HG03097 (cell line): Measurements from ENCODE around the gene KCNB1.

Experiments used
- ATAC-seq: cut with Tn5 transposase; IDR thresholded peaks from one replicate; pipeline ENCODE4 v1.9.1; 2021; ENCODE audit not compliant: unreplicated experiment, low FRiP score

The KCNB1 gene

DNA sequence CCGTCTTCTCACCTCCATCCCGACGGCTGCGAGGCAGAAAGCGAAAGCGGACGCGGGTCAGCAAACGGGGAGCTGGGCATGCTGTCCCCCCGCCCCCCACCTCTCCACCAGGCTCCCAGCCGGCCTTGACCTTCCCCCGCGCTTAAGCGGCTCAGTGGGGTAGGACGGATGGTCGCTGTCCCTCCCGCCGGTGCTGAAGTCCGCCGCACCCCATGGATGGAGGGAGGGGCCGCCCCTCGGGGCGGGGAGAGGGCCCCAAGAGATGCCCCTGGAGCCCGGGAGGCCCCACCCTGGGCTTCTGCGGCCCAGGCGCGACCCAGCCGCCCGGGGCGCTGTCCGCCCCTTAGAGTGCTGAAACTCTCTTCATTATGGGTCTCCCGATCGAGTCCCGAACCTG is at the start of gene KCNB1:
Gene KCNB1, minus strand, starts transcription at position 48 of the 397 bp plus-strand sequence. CDS start 188 bp downstream, outside the sequence.
- no peak for ATAC-seq

DNA sequence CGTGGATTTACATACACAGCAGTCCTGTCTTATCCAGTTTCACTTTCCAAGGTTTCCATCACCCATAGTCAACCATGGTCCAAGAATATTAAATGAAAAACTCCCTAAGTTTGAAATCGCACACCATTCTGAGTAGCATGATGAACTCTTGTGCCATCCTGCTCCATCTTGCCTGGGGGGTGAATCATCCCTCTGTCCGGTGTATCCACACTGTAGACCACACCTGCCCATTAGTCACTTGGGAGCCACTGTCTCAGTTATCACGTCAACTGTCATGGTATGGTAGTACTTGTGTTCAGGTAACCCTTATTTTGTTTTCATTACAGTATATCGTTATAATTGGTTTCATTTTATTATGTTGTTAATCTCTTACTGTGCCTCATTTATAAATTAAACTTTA is 47.0 kb upstream of the KCNB1 start:
- ATAC-seq = no peak

DNA sequence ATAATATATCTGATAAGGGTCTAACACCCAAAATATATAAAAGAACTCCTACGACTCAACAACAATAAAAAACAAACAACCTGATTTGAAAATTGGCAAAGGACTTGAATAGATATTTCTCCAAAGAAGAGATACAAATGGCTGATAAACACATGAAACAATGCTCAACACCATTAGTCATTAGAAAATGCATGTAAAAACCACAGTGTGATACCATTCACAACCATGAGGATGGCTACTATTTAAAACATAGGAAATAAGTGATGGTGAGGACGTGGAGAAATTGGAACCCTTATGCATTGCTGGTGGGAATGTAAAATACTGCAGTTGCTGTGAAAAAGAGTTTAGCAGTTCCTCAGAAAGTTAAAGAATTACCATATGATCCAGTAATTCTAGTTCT is 44.1 kb upstream of the KCNB1 start:
- ATAC-seq = no peak

DNA sequence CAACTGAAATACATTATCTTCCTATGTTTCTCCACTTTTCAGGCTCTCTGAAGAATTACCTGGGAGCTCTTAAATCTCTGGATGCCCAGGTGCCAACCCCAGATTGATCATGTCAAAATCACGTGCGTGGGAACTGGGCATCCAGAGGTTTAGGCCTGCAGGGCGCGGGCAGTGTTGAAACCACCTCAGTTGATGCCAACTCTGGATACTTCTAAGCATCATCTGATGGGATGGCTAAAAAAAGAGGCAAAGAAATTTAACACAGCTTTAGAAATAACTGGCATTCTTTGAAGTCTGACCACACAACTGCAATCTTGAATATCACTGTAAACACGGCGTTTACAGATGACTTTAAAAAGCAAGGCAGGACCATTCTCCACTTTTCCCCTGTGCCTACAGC is 43.6 kb upstream of the KCNB1 start:
- no peak for ATAC-seq

DNA sequence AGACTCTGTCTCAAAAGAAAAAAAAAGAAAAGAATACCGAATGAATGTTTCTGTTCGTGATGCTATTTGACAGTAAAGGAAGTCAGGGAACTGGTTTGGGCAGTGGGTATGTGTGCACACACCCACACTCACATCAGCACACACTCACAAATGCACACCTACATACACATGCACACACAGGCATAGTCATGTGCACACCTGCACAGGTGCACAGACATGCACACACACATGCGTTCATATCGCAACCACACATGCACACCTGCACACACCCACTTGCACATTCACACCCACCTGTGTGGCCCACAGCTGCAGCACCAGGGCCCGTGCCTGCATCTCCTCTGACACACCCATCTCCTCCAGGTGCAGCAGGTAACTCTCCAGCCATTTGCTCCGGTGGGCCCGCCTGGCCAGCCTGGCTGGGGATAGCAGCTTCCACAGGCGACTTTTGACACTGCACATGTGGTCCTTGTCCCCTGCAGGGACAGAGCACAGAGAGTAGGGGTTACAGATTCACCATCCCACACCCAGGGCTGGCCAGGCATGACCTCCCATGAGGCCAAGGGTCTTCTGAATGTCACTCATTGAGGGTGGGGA is 41.4 kb upstream of the KCNB1 start:
- no peak for ATAC-seq

DNA sequence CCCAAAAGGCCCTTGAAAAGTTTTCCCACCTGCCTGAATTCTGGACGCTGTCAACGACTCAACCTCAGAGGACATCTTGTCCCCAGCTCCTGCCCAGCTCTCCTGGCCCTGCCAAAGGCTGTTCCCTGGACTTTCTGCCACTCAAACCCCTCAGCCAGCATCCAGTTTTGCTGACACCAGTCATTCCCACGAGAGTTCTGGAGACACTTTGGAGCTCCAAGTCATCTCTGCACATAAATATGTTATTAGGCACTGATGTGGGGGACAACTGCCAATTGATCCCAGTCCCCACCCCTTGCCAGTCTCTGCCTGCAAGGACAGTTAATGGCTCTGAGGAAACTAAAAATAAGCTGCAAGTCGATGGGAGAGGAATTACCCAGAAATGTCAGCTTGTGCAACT is 38.9 kb upstream of the KCNB1 start:
- ATAC-seq = no peak

DNA sequence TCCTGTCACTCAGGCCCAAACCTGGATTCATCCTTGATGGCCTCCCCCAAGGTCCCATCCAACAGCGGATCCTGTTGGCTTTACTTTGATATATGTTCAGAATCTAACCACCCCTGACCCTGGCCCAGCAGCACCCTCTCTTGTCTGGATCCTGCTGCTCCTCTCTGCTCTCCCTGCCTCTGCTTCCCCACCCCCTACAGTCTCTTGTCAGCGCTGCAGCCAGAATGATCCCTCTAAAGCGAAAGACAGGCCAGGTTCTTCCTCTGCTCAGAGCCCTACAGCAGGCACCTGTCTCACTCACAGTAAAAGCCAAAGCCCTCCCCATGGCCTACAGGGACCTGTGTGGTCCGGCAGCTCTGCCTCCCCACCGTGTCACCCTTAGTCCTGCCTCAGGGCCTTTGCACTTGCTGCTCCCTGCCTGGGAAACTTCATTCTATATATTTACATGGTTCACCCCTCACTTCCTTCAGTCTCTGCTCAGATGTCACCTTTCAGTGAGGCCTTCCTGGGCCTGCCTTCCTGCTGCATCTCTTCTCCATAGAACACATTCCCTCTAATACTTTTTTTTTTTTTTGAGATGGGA is 37.4 kb upstream of the KCNB1 start:
- ATAC-seq = no peak

DNA sequence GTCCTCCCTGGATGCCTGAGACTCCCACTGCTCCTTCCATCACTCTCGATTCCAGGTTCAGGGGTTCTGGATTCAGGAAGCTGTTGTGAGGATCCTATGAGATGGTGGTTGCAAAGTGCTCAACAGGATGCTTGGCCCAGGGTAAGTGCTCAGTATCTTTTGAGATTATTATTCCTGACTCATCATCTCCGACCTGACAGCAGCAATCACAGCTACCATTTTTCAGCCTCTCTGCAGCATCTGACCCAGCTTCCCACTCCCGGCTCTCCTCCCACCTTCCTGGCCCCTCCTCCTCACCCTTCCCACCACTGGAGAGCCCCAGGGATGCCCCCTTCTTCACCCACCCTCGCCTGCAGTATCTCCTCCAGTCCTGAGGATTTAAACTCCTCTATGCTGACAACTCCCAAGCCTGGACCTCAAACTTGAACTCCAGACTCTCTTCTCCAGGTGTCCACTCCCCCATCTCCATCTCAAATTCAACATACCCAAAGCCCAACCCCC is 36.8 kb upstream of the KCNB1 start:
- ATAC-seq = no peak

DNA sequence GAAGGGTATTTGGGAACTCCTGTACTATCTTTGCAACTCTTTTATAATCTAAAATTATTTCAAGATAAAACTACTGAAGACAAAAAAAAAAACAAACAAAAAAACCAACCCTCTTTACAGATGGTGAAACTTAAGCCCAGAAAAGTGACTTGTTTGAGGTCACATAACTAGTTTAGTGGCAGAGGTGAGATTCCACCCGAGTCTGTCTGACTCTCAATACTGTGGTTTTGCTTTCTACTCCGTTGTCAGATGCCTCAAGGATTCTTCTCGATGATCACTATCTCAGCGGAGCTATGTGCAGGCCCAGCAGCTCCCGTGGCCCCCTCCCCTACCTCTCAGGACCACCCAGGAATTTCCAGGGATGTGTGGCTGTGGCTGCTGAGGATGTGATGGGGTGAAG is 36.1 kb upstream of the KCNB1 start:
- ATAC-seq = no peak

DNA sequence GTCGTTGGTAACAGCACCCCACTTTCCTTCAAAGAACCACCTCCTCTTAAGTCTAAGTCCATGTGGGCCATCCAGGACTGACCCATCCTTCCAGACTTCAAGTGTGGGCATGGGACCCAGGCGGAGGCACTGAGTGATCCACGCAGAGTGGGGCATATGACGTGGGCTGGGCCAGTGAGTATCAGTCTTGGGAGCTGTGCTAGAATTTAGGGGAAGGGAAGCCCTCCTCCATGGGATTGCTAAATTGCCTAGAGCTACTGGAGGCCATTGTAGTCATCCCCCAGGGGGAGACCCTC is 35.3 kb upstream of the KCNB1 start:
- ATAC-seq = no peak

DNA sequence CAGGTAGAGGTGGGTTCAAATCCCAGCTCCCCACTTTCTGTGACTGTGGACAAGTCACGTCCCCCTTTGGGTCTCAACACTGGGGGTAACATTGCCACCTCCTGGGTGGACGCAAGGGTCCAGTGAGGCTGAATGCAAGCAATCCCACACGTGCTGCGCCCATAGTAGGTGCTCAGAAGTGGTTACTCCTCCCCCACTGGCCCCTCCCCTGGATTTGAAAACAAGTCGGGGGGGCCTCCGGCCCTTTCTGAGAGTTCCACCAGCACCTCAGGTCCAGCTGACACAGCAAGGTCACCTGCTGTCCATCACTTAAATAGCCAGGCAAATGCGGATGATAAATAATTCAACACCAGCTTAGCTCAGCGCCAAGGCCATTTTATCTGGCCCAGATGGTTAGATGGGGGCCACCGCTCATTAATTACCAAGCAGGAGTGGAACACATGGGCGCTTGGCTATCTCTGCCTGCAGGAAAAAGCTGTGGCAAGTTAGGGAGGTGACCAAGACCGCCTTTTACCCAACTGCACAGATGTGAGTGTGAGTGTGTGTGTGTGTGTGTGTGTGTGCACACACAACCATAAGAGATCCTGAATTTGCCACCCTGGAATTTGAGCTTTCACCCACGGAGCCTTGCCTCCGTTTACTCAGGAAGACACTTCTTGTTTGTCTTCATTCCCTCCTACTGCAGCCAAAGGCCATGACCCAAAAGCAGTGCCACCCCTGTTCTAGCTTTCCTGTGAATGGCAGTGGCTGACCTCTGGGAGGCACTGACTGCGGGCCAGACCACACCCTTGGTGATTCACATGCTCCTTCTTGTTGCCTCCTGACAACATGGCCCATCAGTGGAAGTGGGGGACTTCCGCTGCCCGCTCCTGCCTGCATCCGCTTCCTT is 34.7 kb upstream of the KCNB1 start:
- ATAC-seq = no peak

DNA sequence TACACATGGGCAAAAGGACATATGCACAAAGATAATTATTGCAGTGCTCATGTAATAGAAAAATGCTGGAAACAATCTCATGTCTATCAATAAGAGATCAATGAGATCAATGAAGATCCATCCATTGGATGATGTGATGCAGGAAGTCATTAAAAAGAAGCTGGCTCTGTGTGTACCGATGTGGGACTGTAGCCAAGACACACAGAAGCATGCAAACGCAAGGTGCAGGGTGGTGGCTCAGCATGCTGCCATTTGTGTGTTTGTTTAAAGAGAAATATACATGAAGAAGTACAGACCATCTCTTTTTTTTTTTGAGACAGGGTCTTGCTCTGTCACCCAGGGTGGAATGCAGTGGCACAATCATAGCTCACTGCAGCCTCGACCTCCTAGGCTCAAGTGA is 33.1 kb upstream of the KCNB1 start:
- no peak for ATAC-seq

DNA sequence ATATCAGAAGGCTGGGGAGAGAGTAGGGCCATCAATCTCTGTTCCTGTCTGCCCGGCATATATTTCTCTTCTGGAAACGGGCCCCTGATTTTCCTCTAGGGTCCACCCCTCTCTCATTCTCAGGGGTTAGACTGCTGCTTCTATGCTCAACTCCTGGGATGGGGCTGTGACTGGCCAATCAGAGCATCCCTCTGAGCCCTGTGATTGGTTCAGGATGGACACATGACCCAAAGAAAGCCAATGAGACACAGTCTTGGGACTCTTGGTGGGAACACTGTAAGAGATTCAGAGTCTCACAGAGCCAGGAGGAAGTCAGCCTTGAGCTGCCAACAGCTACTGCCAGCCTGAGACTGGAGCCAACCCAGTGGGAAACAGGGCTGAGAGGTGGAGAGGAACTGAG is 31.0 kb upstream of the KCNB1 start:
- ATAC-seq = no peak

DNA sequence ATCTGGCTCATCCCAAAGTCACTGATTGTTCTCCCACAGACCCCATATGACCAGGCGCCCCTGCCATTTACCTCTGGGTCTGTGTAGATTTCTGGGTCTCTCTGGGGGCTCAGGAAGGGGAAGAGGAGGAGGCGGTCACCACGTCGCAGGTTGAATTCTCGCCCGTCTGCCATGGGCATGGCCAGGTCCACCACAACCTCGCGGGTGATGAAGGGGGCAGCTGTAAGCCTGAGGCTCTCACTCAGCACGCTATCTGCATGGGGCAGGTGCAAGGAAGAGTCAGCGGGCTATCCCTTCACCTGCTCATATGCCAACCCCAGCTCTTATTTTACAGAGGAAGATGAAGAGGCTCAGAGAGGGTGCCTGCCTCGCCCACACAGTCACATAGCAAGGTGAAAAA is 30.5 kb upstream of the KCNB1 start:
- ATAC-seq = no peak

DNA sequence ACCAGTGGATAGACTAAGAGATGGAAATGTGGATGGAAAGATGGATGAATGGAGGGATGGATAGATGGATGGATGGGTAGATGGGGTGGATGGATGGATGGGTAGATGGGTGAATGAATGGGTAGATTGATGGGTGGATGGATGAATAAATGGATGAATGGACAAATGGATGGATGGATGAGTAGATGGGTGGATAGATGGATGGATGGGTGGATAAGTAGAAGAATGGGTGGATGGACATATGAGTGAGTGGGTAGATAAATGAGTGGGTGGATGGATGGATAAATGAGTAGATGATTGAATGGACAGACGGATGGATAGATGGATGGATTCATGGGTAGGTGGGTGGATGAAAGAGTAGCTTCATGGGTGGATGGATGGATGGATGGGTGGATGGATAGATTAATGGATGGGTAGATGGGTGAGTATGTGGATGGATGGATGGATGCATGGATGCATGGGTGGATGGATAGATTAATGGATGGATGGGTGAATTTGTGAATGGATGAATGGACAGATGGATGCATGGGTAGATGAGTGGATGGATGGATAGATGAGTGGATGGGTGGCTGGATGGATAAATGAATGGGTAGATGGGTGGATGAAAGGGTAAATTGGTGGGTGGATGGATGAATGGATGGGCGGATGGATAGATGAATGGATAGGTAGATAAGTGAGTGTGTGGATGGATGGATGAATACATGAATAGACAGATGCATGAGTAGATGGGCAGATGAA is 29.5 kb upstream of the KCNB1 start:
- ATAC-seq = no peak

DNA sequence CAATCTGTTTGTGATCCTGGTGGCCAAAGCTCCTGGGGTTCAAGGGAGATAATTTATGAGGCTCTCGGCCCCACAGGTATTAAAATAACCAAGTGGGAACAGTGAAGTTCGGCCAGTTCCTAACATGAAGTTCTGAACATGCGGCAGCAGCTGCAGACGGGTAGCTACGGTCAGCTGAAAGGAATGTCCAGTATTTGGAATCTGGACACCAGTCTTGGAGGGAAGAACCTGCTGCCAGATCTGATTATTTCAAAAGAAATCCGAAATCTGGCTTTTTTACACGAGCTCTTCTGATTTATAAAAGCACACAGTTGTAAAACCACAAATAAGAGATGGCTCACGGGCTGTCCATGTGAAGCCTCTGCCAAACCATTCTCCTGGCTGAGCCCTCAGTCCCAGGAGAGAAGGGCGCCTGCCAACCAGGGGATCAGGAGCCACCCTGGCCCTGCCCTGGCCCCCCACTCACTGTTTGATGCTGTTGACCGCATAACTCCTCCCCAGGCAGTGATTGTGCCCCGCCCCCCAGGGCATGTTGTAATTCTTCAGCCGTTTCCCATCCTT is 28.2 kb upstream of the KCNB1 start:
- ATAC-seq = no peak

DNA sequence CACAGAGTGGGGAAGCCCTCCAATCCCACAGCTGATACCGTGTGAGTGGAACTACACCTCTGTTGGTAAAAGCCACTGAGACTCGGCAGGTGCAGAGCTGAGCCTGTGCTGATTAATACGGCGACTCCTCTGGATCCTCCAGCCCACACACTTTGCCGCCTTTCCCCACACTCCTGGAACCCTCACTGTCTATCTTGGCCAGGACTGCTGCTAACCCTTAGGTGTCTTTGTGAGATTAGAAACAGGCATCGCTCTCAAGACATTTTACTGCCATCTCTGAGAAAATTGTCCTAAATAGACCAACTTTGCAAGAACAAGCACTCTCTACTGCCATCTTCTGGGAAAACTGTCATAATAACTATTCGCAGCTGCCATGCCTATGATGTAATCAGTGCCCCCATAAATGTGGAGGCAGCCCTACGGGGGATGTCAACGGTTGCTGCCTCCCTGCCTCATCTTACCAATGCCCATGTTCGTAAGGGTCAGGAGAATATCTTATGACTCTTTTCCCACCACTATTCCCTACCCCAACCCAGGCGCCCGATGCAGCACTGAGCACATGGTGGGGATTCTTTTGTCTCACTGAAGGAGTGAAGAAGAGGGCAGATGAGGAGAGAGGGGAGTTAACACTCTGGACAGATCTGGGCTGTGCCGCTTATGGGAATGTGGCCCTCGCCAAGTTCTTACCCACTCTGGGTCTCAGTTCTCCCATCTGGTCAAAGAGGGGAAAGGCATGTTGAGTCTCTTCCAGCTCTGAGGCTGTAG is 26.1 kb upstream of the KCNB1 start:
- no peak for ATAC-seq

DNA sequence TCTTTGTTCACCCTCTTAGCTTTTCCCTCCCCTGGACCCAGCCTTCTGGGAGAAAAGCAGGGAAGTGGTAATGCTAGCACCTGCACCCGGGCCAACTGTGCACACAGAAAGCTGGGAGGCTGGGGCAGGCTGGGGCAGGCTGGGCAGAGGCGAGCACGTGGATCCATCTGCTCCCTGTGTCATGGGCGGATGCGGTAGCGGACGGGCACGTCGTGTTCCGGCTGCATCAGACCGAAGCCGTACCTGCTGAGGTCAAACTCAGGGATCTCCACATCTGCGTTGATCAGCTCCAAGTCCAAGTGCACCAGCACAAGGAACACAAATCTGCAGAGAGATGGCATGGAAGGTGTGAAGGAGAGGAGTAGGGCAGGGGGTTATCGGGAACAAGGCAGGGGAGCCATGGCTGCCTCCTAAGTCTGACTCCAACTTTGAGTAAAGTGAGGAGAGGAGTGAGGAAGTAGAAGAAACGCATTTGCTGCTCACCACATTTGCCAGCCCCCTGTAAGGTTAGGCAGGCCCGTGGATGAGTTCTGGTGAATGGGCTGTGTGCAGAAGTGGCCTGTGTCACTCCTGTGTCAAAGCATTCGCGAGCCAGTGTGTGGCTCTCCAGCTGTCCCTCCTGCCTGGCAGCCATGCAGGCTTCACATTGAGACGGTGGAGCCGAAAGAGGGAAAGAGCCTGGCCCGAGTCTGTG is 25.4 kb upstream of the KCNB1 start:
- no peak for ATAC-seq

DNA sequence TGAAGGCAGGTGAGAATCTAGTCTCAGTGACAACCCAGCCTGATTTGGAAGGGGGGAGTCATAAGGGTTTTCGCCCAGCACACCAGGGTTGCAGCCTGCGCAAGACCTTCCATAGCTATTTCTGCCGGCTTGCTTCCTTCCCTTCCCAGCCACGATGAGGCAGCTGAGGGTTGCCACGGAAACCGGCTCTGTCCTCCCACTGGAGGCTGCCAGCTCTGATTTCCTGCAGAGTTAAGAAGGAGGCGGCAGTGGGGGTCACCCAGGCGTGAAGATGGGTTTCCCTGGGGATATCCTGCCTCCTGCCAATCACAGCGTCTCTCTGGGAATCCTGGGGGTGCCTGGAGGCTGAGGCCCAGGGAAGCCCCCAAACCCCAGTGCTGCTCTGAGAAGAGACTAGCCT is 23.1 kb upstream of the KCNB1 start:
- ATAC-seq = no peak

DNA sequence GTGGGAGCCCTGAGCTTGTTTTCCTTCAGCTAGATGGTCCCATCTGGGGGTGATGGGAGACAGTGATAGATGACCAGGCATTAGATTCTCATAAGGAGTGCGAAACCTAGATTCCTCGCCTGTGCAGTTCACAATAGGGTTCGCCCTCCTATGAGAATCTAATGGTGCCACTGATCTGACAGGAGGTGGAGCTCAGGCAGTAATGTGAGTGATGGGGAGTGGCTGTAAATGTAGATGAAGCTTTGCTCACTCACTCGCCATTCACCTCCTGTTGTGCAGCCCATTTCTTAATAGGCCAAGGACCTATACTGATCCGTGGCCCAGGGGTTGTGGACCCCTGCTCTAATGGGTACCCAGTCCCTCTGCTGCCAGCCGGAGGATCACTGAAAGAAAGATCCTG is 20.7 kb upstream of the KCNB1 start:
- ATAC-seq = no peak
